Brain microvascular endothelial cell (primary cell): Measurements from ENCODE around the gene OPRM1.

Experiments
- DNase-seq: peaks from one replicate; pipeline ENCODE4 v3.0.0-alpha.2; 2020
- H3K27ac ChIP-seq: fragments of 250-450 bp; sonication (Bioruptor Pico); 2 replicates; pipeline ENCODE4 v1.5.1; 2020; ENCODE audit warnings: mild to moderate bottlenecking, moderate library complexity
- H3K27me3 ChIP-seq: fragments of 250-450 bp; sonication (Bioruptor Pico); replicated peaks from 2 replicates; pipeline ENCODE4 v1.5.1; 2020; ENCODE audit warnings: mild to moderate bottlenecking
- H3K36me3 ChIP-seq: fragments of 250-450 bp; sonication (Bioruptor Pico); replicated peaks from 2 replicates; pipeline ENCODE4 v1.5.1; 2020; ENCODE audit warnings: mild to moderate bottlenecking
- H3K4me3 ChIP-seq: 2 replicates; pipeline ENCODE4 v1.5.1; 2011; ENCODE audit warnings: low read depth, mild to moderate bottlenecking, control low read depth, low read length, moderate library complexity
- CTCF ChIP-seq: IDR thresholded peaks from 2 replicates; pipeline ENCODE4 v1.5.1; 2011; ENCODE audit warnings: low read depth, mild to moderate bottlenecking, moderate library complexity, low read length, control low read depth, inconsistent platforms; ENCODE audit errors: missing control alignments
- in situ Hi-C: cut with HindIII; loops from 2 replicates; pipeline ENCODE4 v1.10.0; 2017; ENCODE audit warnings: low sequenced_read_pairs, low pct_ligation_motif_present

The OPRM1 gene

GRCh38 chr6:154134471-154135147 is 95.6 kb downstream of the OPRM1 start:
- no peak for DNase-seq
- TF ChIP-seq CTCF = no peak
- in situ Hi-C loops = no loop called here
- no peaks in the 10 kb centered on the region for H3K27me3 ChIP-seq
- no peak overlapping the region for H3K4me3 ChIP-seq
- no peak overlapping the region for H3K27ac ChIP-seq
- no peaks in the 10 kb centered on the region for H3K36me3 ChIP-seq

- no peaks in the 10 kb centered on the region for H3K36me3 ChIP-seq
- H3K27me3 ChIP-seq = no peaks in the 10 kb centered on the region
- no peak overlapping the region for H3K4me3 ChIP-seq
- no peak for TF ChIP-seq CTCF
- H3K27ac ChIP-seq = no peak overlapping the region
- in situ Hi-C loops = no loop called here
- DNase-seq = no peak
Measured at GRCh38 chr6:154138793-154139192, 99.8 kb downstream of the OPRM1 start.

GRCh38 chr6:154139892-154140291 is 100.9 kb downstream of the OPRM1 start:
- no peak overlapping the region for H3K4me3 ChIP-seq
- no peaks in the 10 kb centered on the region for H3K27me3 ChIP-seq
- in situ Hi-C loops = no loop called here
- H3K27ac ChIP-seq = no peak overlapping the region
- DNase-seq = no peak
- TF ChIP-seq CTCF = no peak
- H3K36me3 ChIP-seq = no peaks in the 10 kb centered on the region

- H3K27me3 ChIP-seq = no peaks in the 10 kb centered on the region
- H3K4me3 ChIP-seq = no peak overlapping the region
- in situ Hi-C loops = no loop called here
- DNase-seq = no peak
- TF ChIP-seq CTCF = no peak
- no peaks in the 10 kb centered on the region for H3K36me3 ChIP-seq
- H3K27ac ChIP-seq = no peak overlapping the region
Measured at GRCh38 chr6:154140743-154141142, 101.7 kb downstream of the OPRM1 start.

- Histone ChIP-seq H3K27me3 (no peaks in the 10 kb centered on the region), H3K4me3 (no peak overlapping the region), H3K36me3 (no peaks in the 10 kb centered on the region), H3K27ac (no peak overlapping the region)
- no peak for DNase-seq
- in situ Hi-C loops = no loop called here
- TF ChIP-seq CTCF = no peak
Measured at GRCh38 chr6:154143753-154144152, 104.7 kb downstream of the OPRM1 start.

GRCh38 chr6:154154389-154154967 is 115.4 kb downstream of the OPRM1 start:
- Histone ChIP-seq H3K4me3 (no peak overlapping the region), H3K36me3 (no peaks in the 10 kb centered on the region), H3K27ac (no peak overlapping the region), H3K27me3 (no peaks in the 10 kb centered on the region)
- DNase-seq = peak; percentile 47
- peak; percentile 70 for TF ChIP-seq CTCF
- in situ Hi-C loops = no loop called here
